Upper lobe of right lung (tissue), 1 donor: Measurements from ENCODE around the gene BCL6B. TPM values are rescaled to one million over a fixed set of nuclear protein-coding genes. Genes with fewer than 3 reads are reported as not detected.

Experiments
- ATAC-seq: fragments of 200-7000 bp; cut with Tn5 transposase; one replicate; pipeline ENCODE4 v1.9.1; 2020; ENCODE audit warnings: mild to moderate bottlenecking, moderate library complexity
- DNase-seq: peaks from one replicate; pipeline ENCODE4 v3.0.0-alpha.2; 2020
- H3K27ac ChIP-seq: fragments of 200-600 bp; one replicate; pipeline ENCODE4 v1.8.0; 2022
- H3K27me3 ChIP-seq: fragments of 200-600 bp; one replicate; pipeline ENCODE4 v1.8.0; 2022; ENCODE audit warnings: mild to moderate bottlenecking
- H3K36me3 ChIP-seq: fragments of 200-600 bp; one replicate; pipeline ENCODE4 v1.8.0; 2022
- H3K4me1 ChIP-seq: fragments of 200-600 bp; one replicate; pipeline ENCODE4 v1.8.0; 2022
- H3K4me3 ChIP-seq: fragments of 200-600 bp; one replicate; pipeline ENCODE4 v1.8.0; 2022; ENCODE audit warnings: mild to moderate bottlenecking
- H3K9me3 ChIP-seq: fragments of 200-600 bp; one replicate; pipeline ENCODE4 v1.8.0; 2022
- intact Hi-C: fragments of 100-400 bp; cut with DNase I; formaldehyde crosslinking; loops from one replicate; pipeline ENCODE4 v1.11.0; 2022
- total RNA-seq: library from RNA; stranded (reverse); fragmentation: NEBNext Ultra II Directional; extraction: Animal tissue kit (Norgen Biotek cat#: 25700); gene quantifications from one replicate; pipeline ENCODE4 v1.2.1, GENCODE V29; 2021
- TF ChIP-seq, protein P1 (sequence below): fragments of 200-600 bp; IDR thresholded peaks from one replicate; pipeline ENCODE4 v1.8.0; 2022; ENCODE audit warnings: antibody characterized with exemption
- donor health status: DM: no; HTN: yes; CAD: no; lungs with severe emphysema.

The BCL6B gene
- total RNA-seq, 1 donor from 2014 or later, result 42.6 TPM

DNA sequence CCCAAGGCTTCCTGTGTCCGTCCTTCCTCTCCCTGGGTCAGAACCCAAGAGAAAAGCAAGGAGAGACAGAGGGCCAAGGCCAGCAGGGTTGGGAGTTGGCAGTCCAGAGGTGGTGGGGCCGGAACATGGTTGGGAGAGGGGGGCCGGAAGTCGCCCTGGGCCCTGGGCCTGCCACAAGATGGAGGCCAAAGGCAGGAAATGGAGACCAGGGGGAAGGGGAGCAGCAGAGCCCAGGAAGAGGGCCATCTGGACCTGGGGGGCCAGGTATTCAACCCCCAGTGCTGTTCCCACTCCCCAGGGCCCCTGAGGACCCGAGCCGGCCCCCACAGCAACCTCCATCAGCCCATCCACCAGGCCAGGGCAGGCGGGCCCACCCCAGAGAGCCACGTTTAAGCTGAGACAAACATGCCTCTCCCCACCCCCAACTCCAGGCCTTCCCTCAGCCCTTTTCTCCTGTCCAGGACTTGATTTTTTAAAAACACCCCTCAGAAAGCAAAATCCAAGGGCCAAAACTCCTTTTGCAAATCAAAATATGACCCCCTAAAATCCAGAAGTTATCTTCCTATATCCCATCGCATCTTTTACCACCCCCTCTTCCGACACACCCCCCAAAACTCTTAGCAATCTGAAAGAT, 4.4 kb upstream of the BCL6B start:
- Histone ChIP-seq H3K9me3 (no peaks in the 10 kb centered on the region), H3K4me1 (peaks cover 54% of the 10 kb centered on the region), H3K27me3 (no peaks in the 10 kb centered on the region), H3K4me3 (peak overlapping the region; percentile 57), H3K27ac (peak overlapping the region; percentile 88), H3K36me3 (peaks cover 10% of the 10 kb centered on the region)
- ATAC-seq (no peak), DNase-seq (no peak)
- intact Hi-C loops, result no loop called here
- TF ChIP-seq, protein P1, sequence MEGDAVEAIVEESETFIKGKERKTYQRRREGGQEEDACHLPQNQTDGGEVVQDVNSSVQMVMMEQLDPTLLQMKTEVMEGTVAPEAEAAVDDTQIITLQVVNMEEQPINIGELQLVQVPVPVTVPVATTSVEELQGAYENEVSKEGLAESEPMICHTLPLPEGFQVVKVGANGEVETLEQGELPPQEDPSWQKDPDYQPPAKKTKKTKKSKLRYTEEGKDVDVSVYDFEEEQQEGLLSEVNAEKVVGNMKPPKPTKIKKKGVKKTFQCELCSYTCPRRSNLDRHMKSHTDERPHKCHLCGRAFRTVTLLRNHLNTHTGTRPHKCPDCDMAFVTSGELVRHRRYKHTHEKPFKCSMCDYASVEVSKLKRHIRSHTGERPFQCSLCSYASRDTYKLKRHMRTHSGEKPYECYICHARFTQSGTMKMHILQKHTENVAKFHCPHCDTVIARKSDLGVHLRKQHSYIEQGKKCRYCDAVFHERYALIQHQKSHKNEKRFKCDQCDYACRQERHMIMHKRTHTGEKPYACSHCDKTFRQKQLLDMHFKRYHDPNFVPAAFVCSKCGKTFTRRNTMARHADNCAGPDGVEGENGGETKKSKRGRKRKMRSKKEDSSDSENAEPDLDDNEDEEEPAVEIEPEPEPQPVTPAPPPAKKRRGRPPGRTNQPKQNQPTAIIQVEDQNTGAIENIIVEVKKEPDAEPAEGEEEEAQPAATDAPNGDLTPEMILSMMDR, result no peak

DNA sequence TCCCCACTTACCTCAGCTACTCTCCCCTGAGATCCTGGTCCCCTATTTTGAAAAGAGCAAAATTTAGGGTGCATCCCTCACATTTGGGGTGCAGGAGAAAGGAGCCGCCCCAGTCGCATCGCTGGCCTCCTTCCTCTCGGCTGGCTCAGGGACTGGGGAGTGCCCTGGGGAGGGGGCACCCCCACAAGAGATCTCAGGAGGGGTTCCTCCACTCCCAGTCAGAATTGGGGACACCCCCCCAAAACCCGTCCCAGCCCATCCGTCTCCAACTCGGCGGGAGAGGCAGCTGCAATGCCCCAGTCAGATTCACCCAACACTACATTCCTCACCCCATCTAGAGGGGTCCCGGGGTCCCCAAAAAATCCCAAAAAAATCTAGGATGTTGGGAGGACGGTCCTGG, 3.5 kb upstream of the BCL6B start:
- H3K27ac ChIP-seq, result peak overlapping the region; percentile 88
- no peaks in the 10 kb centered on the region for H3K27me3 ChIP-seq
- intact Hi-C loops, result no loop called here
- H3K4me3 ChIP-seq, result peak overlapping the region; percentile 57
- peaks cover 10% of the 10 kb centered on the region for H3K36me3 ChIP-seq
- H3K9me3 ChIP-seq, result no peaks in the 10 kb centered on the region
- H3K4me1 ChIP-seq, result peaks cover 48% of the 10 kb centered on the region
- ATAC-seq, result no peak
- DNase-seq, result no peak
- TF ChIP-seq, protein P1, result no peak

DNA sequence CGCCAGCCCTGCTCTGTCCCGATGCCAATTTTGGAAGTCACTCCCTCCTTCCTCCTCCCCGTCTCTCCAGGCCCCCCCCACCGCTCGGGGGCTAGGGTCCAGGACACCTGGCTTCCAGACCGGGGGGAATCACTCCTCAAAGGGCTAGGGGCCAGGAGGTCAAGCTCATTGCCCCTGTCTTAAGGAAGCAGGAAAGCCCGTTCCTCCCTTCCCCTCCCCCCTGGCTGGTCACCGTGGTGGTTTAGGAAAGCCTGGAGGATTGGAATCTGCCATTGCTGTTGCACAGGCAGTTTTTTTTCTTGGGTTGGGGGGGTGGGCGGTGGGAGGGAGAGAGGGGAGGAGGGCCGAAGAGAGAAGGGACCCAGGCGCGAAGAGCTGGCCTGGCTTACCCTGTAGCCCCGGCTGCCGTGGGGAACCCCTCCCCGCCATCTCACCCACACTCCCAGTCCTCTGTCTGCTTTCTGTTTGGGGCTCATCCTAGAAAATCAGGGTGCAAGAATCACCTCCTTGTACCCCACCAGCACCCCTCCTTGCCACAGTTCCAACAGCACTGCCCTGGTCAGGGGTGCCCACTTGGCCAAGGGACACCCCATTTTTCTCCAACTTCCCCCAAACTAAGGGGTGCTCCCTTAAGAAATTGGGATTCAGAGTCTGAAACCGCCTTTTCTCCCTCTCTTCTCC, 2.9 kb upstream of the BCL6B start:
- Histone ChIP-seq H3K4me3 (peak overlapping the region; percentile 57), H3K9me3 (no peaks in the 10 kb centered on the region), H3K4me1 (peaks cover 48% of the 10 kb centered on the region), H3K27me3 (no peaks in the 10 kb centered on the region), H3K36me3 (peaks cover 10% of the 10 kb centered on the region), H3K27ac (peak overlapping the region; percentile 88)
- TF ChIP-seq, protein P1, result no peak
- peak; percentile 73 for DNase-seq
- ATAC-seq, result no peak
- intact Hi-C loops, result no loop called here

DNA sequence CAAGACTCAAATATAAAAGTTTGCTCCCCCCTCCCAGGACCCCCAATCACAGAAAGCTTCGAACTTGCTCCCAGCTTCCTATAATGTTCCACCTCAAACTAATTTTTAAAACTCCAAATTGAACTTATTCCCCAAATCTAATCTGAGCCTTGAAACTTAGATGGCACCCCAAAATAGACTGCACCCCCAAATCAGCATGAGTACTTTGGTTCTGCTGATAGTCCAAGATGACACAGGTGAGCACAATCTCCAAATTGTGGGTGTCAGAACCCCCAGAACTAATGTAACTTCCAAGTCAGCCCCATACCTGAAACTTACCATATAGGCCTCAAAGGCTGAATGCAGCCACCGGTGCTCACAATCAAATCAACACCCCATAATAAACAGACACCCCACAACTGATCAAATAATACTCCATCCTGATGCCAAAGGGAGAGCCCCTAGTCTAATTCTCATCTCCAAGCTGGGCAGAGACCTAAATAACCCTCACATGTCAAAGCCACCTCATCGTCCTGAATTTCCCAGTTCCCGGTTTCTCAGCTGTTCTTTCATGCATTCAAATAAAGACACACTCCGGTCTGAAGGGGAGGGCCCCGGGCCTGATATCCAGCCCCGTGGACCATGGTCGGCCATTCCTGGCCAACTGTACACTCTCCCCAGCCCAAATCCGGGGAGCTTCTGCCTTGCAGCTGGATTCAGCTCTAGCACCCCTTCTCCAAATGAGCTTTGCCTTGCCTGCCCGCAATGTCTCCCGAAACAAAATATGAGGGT, 1.8 kb upstream of the BCL6B start:
- no peak for DNase-seq
- Histone ChIP-seq H3K9me3 (no peaks in the 10 kb centered on the region), H3K4me3 (peak overlapping the region; percentile 49), H3K4me1 (peaks cover 42% of the 10 kb centered on the region), H3K36me3 (peaks cover 10% of the 10 kb centered on the region), H3K27me3 (no peaks in the 10 kb centered on the region), H3K27ac (peak overlapping the region; percentile 85)
- no peak for ATAC-seq
- TF ChIP-seq, protein P1, result no peak
- intact Hi-C loops, result no loop called here

DNA sequence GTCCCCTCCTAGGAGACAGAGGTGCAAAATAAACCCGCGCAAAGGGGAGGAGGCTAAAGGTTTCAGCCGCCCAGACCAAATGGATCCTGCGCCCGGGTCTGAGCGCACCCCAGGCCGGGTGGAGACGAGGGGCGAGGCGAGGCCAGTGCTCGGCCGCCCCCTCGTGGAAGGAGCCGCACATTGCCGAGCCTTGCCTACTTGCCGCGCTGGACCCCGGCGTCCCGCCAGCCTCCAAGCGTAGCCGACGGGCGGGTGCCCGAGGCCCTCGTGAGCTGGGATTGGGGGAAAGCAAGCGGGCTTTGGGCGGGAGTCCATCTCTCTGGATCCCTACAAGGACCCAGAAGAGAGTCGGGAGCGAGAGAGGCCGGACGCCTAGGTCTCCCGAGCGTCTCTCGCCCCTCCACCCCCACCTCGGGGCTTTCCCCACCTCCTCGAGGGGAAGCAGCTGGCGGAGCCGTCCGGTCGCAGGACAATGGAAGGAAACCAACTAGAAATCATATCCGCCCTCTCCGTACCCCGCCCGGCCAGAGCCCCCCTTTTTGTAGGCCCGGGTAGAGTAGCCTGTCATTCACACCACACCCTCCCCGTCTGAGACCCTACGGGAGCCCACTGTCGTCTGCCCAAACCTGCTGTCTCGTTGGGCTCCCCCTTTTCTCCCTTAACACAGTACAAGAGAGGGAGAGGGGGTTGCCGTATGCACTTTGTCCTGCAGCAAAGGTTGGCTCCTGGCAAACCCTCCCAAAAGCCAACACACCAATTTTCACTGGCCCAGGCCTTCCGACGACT, 664 bp upstream of the BCL6B start:
- peaks cover 32% of the 10 kb centered on the region for H3K4me1 ChIP-seq
- DNase-seq, result peak; percentile 89

More for the DNA sequence above, 664 bp upstream of the BCL6B start:
- Histone ChIP-seq H3K4me3 (peak overlapping the region; percentile 49), H3K36me3 (peaks cover 4% of the 10 kb centered on the region), H3K27ac (peak overlapping the region; percentile 85), H3K27me3 (no peaks in the 10 kb centered on the region), H3K9me3 (no peaks in the 10 kb centered on the region)
- ATAC-seq, result peak; percentile 82
- TF ChIP-seq, protein P1, result peak; percentile 96
- intact Hi-C loops, result no loop called here
